ENCODE results near the gene RALGPS1.

DNA sequence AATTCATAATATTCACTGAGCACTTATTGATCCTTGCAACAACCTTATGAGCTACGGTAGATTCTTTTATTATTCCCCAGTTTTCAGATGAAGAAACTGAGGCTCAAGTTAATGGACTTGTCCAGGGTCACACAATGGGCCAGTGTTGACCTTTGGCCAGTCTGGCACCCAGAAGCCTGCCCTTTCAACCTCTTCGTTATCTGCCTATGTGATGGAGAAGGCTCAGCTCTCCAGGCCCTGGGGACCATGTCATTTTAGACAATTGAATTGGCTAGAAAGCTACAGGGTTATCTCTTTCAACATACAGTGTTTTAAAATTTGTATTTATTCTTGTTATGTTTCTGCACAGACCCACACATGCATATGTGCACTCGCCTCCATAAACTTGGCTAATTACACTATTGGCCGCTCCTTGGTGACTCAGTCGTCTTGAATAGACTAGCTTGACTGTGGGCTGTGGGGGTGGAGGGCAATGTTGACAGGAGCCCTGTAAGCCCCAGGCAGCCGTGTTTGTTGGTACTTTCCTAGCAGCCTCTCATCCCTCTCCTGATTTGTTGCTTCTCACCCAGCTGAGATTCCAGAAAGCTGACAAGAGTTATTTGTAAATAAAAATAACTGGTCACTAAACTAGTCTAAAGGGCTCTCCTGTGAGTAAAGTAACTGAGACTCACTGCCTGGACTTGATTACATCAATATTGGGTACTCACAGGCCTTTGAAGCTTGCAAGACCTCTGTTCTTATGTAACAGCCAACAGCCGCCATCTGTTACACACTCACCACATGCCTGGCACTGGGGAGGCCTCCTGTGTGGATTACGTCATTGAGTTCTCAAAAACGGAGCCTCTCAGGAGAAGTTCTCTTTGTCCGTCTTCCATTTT lies 216.3 kb downstream of the RALGPS1 start:
- TF ChIP-seq, protein P1, sequence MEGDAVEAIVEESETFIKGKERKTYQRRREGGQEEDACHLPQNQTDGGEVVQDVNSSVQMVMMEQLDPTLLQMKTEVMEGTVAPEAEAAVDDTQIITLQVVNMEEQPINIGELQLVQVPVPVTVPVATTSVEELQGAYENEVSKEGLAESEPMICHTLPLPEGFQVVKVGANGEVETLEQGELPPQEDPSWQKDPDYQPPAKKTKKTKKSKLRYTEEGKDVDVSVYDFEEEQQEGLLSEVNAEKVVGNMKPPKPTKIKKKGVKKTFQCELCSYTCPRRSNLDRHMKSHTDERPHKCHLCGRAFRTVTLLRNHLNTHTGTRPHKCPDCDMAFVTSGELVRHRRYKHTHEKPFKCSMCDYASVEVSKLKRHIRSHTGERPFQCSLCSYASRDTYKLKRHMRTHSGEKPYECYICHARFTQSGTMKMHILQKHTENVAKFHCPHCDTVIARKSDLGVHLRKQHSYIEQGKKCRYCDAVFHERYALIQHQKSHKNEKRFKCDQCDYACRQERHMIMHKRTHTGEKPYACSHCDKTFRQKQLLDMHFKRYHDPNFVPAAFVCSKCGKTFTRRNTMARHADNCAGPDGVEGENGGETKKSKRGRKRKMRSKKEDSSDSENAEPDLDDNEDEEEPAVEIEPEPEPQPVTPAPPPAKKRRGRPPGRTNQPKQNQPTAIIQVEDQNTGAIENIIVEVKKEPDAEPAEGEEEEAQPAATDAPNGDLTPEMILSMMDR (IDR thresholded peaks at IDR 0.05; ENCODE audit: low read depth, low read length, poor library complexity, severe bottlenecking): no peak
- TF ChIP-seq EZH2phosphoT487 (IDR thresholded peaks at IDR 0.05; ENCODE audit: borderline replicate concordance, low read length): no peak

All from DOHH2 (cell line).